HEK293T (cell line): ENCODE data around the gene CELSR1.

Experiments
- CTCF ChIA-PET: fragments of 350-600 bp; formaldehyde crosslinking; extraction: SDS; loops from one replicate; lab custom pipeline; 2021; ENCODE audit warnings: antibody characterized with exemption, inconsistent platforms; lab: Yijun Ruan, JAX
- POLR2A ChIA-PET: fragments of 350-600 bp; formaldehyde crosslinking; extraction: SDS; loops from one replicate; lab custom pipeline; 2020; ENCODE audit warnings: antibody characterized with exemption, inconsistent platforms; lab: Yijun Ruan, JAX
- DNase-seq: peaks from one replicate; pipeline ENCODE4 v3.0.0; 2012; ENCODE audit warnings: mixed read lengths; ENCODE audit errors: extremely low spot score
- ARNT ChIP-seq: fragments of 450-650 bp; IDR thresholded peaks from 2 replicates; pipeline ENCODE4 v1.6.1; 2017; ENCODE audit warnings: mild to moderate bottlenecking
- BHLHE40 ChIP-seq: fragments of 450-650 bp; IDR thresholded peaks from 2 replicates; pipeline ENCODE4 v1.6.1; 2016; ENCODE audit warnings: mild to moderate bottlenecking, moderate library complexity, borderline replicate concordance
- CTBP1 ChIP-seq: fragments of 450-650 bp; IDR thresholded peaks from 2 replicates; pipeline ENCODE4 v1.6.1; 2016; ENCODE audit warnings: borderline replicate concordance
- ELF4 ChIP-seq: fragments of 450-650 bp; IDR thresholded peaks from 2 replicates; pipeline ENCODE4 v1.6.1; 2017; ENCODE audit warnings: antibody characterized with exemption
- FOXA1 ChIP-seq: fragments of 450-650 bp; IDR thresholded peaks from 2 replicates; pipeline ENCODE4 v1.6.1; 2016; ENCODE audit warnings: mild to moderate bottlenecking
- FOXK2 ChIP-seq: fragments of 450-650 bp; IDR thresholded peaks from 2 replicates; pipeline ENCODE4 v1.6.1; 2016; ENCODE audit warnings: mild to moderate bottlenecking
- FOXM1 ChIP-seq: fragments of 450-650 bp; IDR thresholded peaks from 2 replicates; pipeline ENCODE4 v1.6.1; 2017; ENCODE audit warnings: mild to moderate bottlenecking, borderline replicate concordance
- HDGF ChIP-seq: fragments of 450-650 bp; IDR thresholded peaks from 2 replicates; pipeline ENCODE4 v1.6.1; 2017; ENCODE audit warnings: antibody characterized with exemption, borderline replicate concordance
- L3MBTL2 ChIP-seq: fragments of 450-650 bp; conservative IDR thresholded peaks from 2 replicates; pipeline ENCODE4 v1.6.1; 2016; ENCODE audit warnings: mild to moderate bottlenecking
- LEF1 ChIP-seq: fragments of 450-650 bp; IDR thresholded peaks from 2 replicates; pipeline ENCODE4 v1.6.1; 2017; ENCODE audit warnings: mild to moderate bottlenecking, borderline replicate concordance
- NFRKB ChIP-seq: fragments of 450-650 bp; IDR thresholded peaks from 2 replicates; pipeline ENCODE4 v1.6.1; 2016; ENCODE audit warnings: mild to moderate bottlenecking, moderate library complexity
- SP1 ChIP-seq: fragments of 450-650 bp; IDR thresholded peaks from 2 replicates; pipeline ENCODE4 v1.6.1; 2017
- SUZ12 ChIP-seq: fragments of 450-650 bp; IDR thresholded peaks from 2 replicates; pipeline ENCODE4 v1.6.1; 2016; ENCODE audit warnings: mild to moderate bottlenecking
- TARDBP ChIP-seq: fragments of 450-650 bp; IDR thresholded peaks from 2 replicates; pipeline ENCODE4 v1.6.1; 2016
- ZNF384 ChIP-seq: fragments of 450-650 bp; IDR thresholded peaks from 2 replicates; pipeline ENCODE4 v1.6.1; 2016
- TF ChIP-seq, protein P1 (sequence below): fragments of 450-650 bp; IDR thresholded peaks from 2 replicates; pipeline ENCODE4 v1.6.1; 2016

Gene CELSR1

GRCh38 chr22:46365166-46365624, 172.2 kb downstream of the CELSR1 start:
- TF ChIP-seq TARDBP (no peak), SP1 (no peak), NFRKB (no peak), ARNT (no peak), FOXK2 (no peak), ELF4 (no peak)
- TF ChIP-seq, protein P1, sequence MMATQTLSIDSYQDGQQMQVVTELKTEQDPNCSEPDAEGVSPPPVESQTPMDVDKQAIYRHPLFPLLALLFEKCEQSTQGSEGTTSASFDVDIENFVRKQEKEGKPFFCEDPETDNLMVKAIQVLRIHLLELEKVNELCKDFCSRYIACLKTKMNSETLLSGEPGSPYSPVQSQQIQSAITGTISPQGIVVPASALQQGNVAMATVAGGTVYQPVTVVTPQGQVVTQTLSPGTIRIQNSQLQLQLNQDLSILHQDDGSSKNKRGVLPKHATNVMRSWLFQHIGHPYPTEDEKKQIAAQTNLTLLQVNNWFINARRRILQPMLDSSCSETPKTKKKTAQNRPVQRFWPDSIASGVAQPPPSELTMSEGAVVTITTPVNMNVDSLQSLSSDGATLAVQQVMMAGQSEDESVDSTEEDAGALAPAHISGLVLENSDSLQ: no peak
- no peak for DNase-seq
- POLR2A ChIA-PET: no interaction called here
- CTCF ChIA-PET: no interaction called here

DNA sequence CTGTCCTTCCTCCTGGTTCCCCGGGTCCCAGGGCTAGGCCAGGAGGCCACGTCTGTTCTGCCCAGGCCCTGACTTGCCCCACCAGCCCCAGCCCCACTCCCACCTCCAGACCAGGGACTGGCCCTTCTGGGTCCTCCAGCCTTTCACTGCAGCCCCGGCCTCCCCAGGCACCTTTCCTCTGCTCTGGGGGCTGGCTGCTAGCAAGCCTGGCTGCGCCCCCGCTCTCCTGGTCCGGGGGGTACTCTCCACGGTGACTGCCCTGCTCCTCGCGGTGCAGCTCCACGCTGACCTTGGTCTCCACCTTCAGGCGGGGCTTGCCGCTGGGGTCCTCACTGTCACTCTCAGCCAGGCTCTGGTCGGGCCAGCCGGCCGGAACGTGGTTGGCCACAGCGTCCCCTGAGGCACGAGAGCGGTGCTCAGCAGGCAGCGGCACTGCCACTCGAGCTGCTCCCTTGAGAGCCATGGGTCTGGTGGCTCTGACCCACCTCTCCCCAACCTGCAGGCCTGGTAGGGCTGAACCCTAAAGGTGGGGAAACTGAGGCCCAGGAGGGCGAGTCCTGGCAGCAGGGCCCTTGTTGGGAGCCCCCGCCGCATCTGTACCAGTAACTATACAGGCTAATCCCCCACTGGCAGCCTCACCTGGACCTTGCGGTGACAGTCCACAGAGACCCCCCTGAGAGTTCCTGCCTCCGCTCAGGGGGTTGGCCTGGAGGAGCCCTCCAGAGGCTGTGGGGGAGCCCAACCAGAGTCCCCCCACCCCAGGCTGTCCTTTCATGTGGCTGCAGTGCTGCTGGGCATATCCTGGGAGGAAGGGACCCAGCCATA, 172.9 kb downstream of the CELSR1 start:
- no peak for DNase-seq
- CTCF ChIA-PET: no interaction called here
- TF ChIP-seq SP1 (no peak), ARNT (no peak), BHLHE40 (no peak), LEF1 (no peak), NFRKB (no peak), ELF4 (no peak), CTBP1 (no peak), FOXA1 (no peak), FOXM1 (no peak)
- TF ChIP-seq, protein P1: no peak
- POLR2A ChIA-PET: no interaction called here

- ChIA-PET CTCF (no interaction called here), POLR2A (no interaction called here)
- TF ChIP-seq SP1: no peak
- TF ChIP-seq HDGF: no peak
- TF ChIP-seq TARDBP: no peak
- TF ChIP-seq FOXK2: no peak
- no peak for TF ChIP-seq ELF4
- TF ChIP-seq CTBP1: no peak
- TF ChIP-seq ZNF384: no peak
- no peak for TF ChIP-seq ARNT
- DNase-seq: no peak
These were observed 173.7 kb downstream of the CELSR1 start for GRCh38 chr22:46363611-46364321.

DNA sequence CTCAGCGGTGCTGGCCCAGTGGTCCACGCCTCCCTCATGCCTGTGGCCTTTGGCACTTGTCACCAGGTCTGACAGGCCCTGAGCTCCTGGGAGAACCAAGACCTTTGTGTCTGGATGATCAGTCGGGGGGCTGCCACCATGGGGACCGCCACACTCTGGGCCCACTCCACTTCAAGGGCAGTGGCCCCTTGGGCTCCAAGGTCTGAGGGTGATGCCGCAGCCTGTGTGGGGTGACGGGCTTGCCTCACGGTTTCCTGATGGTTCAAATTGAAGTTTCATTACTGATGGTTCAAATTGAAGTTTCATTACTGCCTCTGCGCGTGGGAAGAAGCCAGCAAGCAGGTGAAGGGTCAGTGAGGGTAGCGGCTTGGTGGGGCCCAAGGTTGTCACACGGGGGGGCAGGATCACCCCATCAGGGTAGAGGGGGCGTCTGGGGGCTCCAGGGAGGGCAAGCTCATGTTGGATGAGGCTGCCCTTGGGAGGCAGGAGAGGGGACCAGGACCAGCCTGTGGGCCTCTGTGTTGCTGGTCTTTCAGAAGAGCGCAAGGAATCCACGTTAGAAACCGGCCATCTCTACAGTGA, 174.4 kb downstream of the CELSR1 start:
- no peak for DNase-seq
- TF ChIP-seq FOXK2 (no peak), FOXM1 (no peak), ZNF384 (no peak), ARNT (no peak), NFRKB (no peak), ELF4 (no peak), FOXA1 (no peak), HDGF (no peak), LEF1 (no peak), SUZ12 (no peak), L3MBTL2 (no peak), TARDBP (no peak), CTBP1 (no peak), BHLHE40 (no peak), SP1 (no peak)
- TF ChIP-seq, protein P1: no peak
- POLR2A ChIA-PET: no interaction called here
- CTCF ChIA-PET: no interaction called here

GRCh38 chr22:46362203-46362933, 175.1 kb downstream of the CELSR1 start:
- DNase-seq: no peak
- ChIA-PET CTCF (no interaction called here), POLR2A (no interaction called here)
- TF ChIP-seq ARNT: no peak
- no peak for TF ChIP-seq SUZ12
- no peak for TF ChIP-seq TARDBP
- no peak for TF ChIP-seq LEF1
- no peak for TF ChIP-seq CTBP1
- no peak for TF ChIP-seq SP1
- TF ChIP-seq FOXA1: no peak
- TF ChIP-seq FOXM1: no peak
- TF ChIP-seq, protein P1: no peak
- TF ChIP-seq FOXK2: no peak
- no peak for TF ChIP-seq NFRKB
